Muscle of back (tissue), 13 donors: ENCODE measurements around the gene KLF9. TPM values are rescaled to one million over a fixed set of nuclear protein-coding genes. Genes with fewer than 3 reads are reported as not detected.

Source experiments
- DNase-seq, 3 donors: peaks; one replicate each; pipeline versions ENCODE4 v3.0.0 to v3.0.0-alpha.2; 2013
- long read RNA-seq, 9 donors: transcript quantifications; one replicate each; lab custom pipeline, GENCODE V29; 2026
- polyA plus RNA-seq, 10 donors: library from polyadenylated mRNA; unstranded; fragments of 120-200 nt; gene quantifications; one replicate each; pipeline ENCODE4 v1.2.1, GENCODE V29; 2013; ENCODE audit not compliant: insufficient read length in 10 of 10

Gene KLF9
- polyA plus RNA-seq = 1 to 10 TPM; 1.3 to 7.8 (median 2.7) TPM
- long read RNA-seq, donor 1, full-length matches to known transcripts = 2 of 2 reads
- long read RNA-seq, donor 1, partial matches to known transcripts = 0 of 2 reads
- long read RNA-seq, donor 1, other reads (novel, unspliced or antisense) = 0 of 2 reads
- long read RNA-seq, donor 2, full-length matches to known transcripts = 1 of 1 reads
- long read RNA-seq, donor 2, partial matches to known transcripts = 0 of 1 reads
- long read RNA-seq, donor 2, other reads (novel, unspliced or antisense) = 0 of 1 reads
- long read RNA-seq, donor 3 = 0 reads
- long read RNA-seq, donor 4, full-length matches to known transcripts = 2 of 2 reads
- long read RNA-seq, donor 4, partial matches to known transcripts = 0 of 2 reads
- long read RNA-seq, donor 4, other reads (novel, unspliced or antisense) = 0 of 2 reads
- long read RNA-seq, donor 5 = 0 reads
- long read RNA-seq, donor 6, full-length matches to known transcripts = 3 of 3 reads
- long read RNA-seq, donor 6, partial matches to known transcripts = 0 of 3 reads
- long read RNA-seq, donor 6, other reads (novel, unspliced or antisense) = 0 of 3 reads
- long read RNA-seq, donor 7 = 0 reads
- long read RNA-seq, donor 8 = 0 reads
- long read RNA-seq, donor 9 = 0 reads

DNA sequence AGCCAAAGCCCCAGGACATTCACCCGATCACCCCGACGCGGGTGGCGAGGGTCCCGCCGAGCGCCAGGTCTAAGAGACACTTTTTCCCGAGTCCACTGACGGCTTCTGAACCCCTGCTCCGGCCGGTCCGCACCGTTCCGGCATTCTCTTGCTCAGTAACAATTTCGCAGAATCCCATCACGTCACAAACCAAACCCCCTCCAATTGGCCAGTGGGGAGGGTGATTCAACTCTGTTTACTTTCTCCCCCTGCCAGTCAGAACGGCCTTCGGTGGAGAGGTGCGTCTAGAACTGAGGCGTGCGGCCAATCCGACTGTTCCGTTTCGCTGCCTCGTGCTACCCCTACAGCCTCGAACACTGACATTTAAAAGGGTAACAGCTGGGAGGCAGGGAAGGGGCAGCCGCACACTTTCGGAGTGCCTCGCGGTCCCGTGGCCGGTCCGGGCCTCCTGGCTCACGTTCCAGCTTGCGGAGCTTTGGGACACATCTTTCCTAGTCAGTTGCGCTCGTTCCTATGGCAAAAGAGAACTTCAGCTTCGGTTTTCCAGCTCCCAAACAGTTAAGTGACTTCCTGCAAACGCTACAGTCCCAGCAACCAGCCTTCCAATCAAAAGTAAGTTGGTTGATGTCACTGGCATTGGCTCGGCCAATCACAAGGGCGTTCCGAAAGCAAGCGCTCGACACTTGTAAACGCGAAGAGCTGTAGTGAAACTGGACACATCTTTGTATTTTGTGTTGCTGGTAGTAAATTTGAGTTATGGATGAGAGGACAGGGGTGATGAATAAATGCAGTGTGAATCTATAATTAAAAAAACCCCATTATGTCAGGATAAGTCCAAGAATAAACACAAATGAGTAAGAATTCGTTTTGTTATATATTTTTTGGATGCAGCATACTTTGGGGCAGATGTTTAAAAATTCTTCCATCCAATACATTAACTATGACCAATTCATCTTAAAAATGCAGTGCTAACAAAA, at the start of gene KLF9:
Gene KLF9, minus strand, starts transcription at position 859 of the 977 bp plus-strand sequence. CDS start 1,294 bp downstream, outside the sequence.
- DNase-seq = peak; percentile 94 to 97 (median 94)

- no peak for DNase-seq
Observed at GRCh38 chr9:70463877-70464276, 49.4 kb upstream of the KLF9 start.

DNA sequence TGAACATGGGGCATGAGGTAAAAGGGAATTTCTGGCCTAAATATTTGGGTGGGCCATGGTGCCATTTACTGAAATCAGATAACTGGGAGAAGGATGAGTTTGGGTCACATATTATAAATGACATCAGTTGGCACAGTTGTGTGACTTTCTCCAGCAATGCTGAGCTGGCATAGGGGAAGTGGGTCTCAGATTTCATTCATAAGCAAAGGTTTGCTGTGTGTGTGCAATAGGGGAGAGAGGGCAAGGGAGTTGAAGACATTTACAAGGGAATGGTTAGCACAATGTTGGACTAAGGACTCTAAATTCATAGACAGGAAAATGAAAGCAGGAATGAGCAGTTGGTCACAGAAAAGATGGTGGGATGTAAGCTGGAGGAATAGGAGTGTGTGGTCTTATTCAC, 47.8 kb upstream of the KLF9 start:
- no peak for DNase-seq

DNA sequence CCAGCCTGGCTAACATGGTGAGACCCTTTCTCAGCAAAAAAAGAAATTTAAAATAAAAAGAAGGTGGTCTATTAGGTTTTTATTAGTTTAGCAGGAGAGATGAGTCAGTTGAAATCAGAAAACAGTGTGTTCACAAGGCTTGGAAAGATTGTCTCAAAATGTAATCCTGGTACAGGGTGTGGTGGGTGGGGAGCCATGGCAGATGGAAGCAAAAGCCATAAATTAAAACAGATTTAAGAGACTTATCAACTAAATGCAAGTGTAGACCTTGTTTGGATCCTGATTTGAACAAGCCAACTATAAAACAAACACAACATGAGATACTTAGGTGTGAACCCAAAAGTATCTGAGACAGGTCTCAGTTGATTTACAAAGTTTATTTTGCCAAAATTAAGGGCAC, 42.8 kb upstream of the KLF9 start:
- DNase-seq = no peak

DNA sequence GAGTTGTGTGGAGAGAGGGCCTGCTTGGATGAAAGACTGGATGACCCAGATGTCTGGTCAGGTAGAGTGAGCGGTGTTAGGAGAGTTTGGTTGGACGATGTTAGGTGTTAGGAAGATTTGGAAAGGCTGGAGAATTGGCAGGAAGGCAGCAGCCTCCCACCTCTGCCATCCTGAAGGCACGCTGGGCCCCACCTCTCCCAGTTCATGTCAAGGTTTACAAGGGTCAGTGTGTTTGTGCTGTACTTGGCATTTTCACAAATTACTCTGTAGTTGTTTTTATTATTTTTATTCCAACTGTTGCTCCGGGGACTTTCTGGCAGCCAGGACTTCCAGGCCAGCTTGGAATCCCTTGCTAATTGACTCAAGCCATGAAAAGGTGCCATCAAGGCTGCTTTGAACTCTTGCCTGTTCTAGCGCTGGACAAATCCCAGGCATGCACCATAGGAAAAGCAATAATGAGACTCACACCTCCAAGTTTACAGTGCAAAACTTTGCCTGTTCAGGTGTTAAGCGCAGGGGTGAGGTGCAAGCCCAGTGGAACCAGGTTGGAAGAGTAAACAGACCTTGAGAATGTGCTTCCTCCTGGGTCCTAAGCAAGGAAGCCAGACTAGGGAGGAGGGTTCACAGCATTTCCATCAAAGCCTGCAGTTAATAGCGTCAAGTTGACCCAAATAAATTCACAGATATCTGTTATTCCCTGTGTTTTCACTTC, 41.7 kb upstream of the KLF9 start:
- no peak for DNase-seq

- no peak for DNase-seq
Observed at GRCh38 chr9:70452365-70452764, 37.9 kb upstream of the KLF9 start.

GRCh38 chr9:70451765-70452164, 37.3 kb upstream of the KLF9 start:
- no peak for DNase-seq

GRCh38 chr9:70450738-70451137, 36.3 kb upstream of the KLF9 start:
- DNase-seq = no peak

DNA sequence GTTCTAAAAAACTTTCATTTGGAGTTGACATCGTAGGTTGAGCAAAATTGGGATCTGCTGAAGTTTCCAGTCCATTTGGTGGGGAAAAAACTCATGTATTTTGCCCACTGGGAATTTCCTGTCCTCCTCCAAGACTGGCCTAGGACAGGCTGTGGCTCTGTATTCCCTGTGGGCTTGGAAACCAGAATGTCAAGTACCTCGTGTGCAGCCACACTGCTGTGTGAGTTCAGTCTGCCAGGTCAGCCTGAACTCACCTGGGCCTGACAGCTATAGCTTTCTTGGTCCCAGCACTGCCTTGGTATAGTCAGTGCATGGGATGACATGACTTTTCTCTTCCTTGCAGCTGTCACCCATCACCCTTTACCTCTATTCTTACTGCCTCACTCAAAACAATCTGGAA, 35.0 kb upstream of the KLF9 start:
- DNase-seq = no peak

DNA sequence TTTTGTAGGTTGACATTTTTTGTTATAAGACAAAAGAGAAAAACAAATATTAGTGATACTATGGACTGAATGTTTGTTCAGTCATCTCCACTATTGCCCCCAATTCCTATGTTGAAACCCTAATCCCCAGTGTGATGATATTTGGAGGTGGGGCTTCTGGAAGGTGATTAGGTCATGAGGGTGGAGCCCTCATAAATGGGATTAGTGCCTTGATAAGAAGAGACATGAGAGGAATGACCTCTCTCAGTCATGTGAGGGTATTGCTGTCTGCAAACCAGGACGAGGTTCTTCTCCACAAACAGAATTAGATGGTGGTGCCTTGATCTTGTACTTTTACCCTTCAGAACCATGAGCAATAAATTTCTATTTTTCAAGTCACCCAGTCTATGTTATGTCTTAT, 34.5 kb upstream of the KLF9 start:
- no peak for DNase-seq

GRCh38 chr9:70444904-70445303, 30.4 kb upstream of the KLF9 start:
- DNase-seq = no peak

GRCh38 chr9:70442328-70442848, 27.9 kb upstream of the KLF9 start:
- DNase-seq = no peak

DNA sequence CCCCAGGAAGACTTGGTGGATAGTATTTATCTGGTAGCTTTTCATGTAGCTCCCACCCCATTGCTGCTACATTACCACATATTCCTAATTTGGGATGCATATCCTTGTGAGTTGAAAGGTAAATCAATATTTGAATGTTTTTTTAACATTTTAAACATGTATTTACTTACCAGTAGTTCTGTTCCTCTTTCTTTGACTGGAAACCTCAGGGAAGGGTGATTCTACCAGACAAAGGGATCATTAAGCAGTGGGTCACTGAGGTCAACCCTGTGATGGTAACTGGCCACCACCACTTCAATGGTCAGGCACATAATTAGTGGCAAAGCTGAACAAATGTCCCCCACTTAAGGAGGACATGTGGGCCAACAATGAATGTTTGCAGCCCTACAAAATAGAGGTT, 27.2 kb upstream of the KLF9 start:
- DNase-seq = no peak

GRCh38 chr9:70439991-70440706, 25.7 kb upstream of the KLF9 start:
- DNase-seq = no peak

GRCh38 chr9:70438341-70438928, 24.0 kb upstream of the KLF9 start:
- DNase-seq = no peak

- peak; percentile 75 to 82 (median 78) for DNase-seq
Observed at GRCh38 chr9:70435948-70436347, 21.5 kb upstream of the KLF9 start.

GRCh38 chr9:70429899-70430298, 15.4 kb upstream of the KLF9 start:
- no peak for DNase-seq

DNA sequence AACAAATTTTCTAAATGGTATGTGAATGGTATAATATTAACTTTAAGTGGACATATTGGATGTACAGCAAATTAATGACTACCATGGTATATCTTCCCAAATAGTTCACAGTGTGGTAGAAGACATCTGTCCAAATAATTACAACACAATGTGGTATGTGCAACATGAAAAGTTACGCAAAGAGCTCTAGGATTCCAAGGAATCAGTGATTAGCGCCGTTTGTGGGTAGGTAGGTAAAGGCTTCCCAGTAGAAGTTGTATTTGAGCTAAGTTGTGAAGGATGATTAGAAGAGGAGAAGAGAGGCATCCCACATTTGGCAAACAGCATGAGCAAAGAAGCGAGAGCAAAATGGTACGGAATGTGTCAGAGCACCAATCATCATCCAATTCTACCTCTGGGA, 14.3 kb upstream of the KLF9 start:
- no peak for DNase-seq

- DNase-seq = no peak
Observed at GRCh38 chr9:70427161-70427945, 12.9 kb upstream of the KLF9 start.
